ENCODE data around the gene PLBD2. TPM values are rescaled to one million over a fixed set of nuclear protein-coding genes. Genes with fewer than 3 reads are reported as not detected.

PLBD2 gene
- total RNA-seq, 2 donors from 2014 or later: 38.2 to 43.0 TPM

- no peaks in the 10 kb centered on the region for H3K9me3 ChIP-seq
- no peaks in the 10 kb centered on the region for H3K27me3 ChIP-seq
- no peak for TF ChIP-seq CTCF (IDR thresholded peaks at IDR 0.05)
- H3K27ac ChIP-seq: no peak overlapping the region
- H3K4me1 ChIP-seq: no peaks in the 10 kb centered on the region
- no peak overlapping the region for H3K4me3 ChIP-seq
- DNase-seq (ENCODE audit: low spot score): no peak
- H3K36me3 ChIP-seq: peaks cover 49% of the 10 kb centered on the region
Measured at GRCh38 chr12:113373440-113373839, 15.1 kb downstream of the PLBD2 start.

- Histone ChIP-seq H3K4me3 (no peak overlapping the region), H3K36me3 (peaks cover 49% of the 10 kb centered on the region), H3K9me3 (no peaks in the 10 kb centered on the region), H3K27ac (no peak overlapping the region), H3K27me3 (no peaks in the 10 kb centered on the region), H3K4me1 (no peaks in the 10 kb centered on the region)
- no peak for TF ChIP-seq CTCF (IDR thresholded peaks at IDR 0.05)
- DNase-seq (ENCODE audit: low spot score): no peak
Measured at GRCh38 chr12:113373969-113374368, 15.6 kb downstream of the PLBD2 start.

GRCh38 chr12:113374823-113375428, 16.5 kb downstream of the PLBD2 start:
- Histone ChIP-seq H3K4me3 (no peak overlapping the region), H3K36me3 (peaks cover 49% of the 10 kb centered on the region), H3K27ac (no peak overlapping the region), H3K4me1 (no peaks in the 10 kb centered on the region), H3K9me3 (no peaks in the 10 kb centered on the region), H3K27me3 (no peaks in the 10 kb centered on the region)
- DNase-seq (ENCODE audit: low spot score): no peak
- TF ChIP-seq CTCF (IDR thresholded peaks at IDR 0.05): no peak

GRCh38 chr12:113378291-113378690, 19.9 kb downstream of the PLBD2 start:
- H3K36me3 ChIP-seq: peaks cover 54% of the 10 kb centered on the region
- TF ChIP-seq CTCF (IDR thresholded peaks at IDR 0.05): no peak
- DNase-seq (ENCODE audit: low spot score): no peak
- H3K9me3 ChIP-seq: no peaks in the 10 kb centered on the region
- no peak overlapping the region for H3K27ac ChIP-seq
- no peak overlapping the region for H3K4me3 ChIP-seq
- H3K4me1 ChIP-seq: no peaks in the 10 kb centered on the region
- H3K27me3 ChIP-seq: no peaks in the 10 kb centered on the region

- Histone ChIP-seq H3K9me3 (no peaks in the 10 kb centered on the region), H3K4me1 (no peaks in the 10 kb centered on the region), H3K27me3 (no peaks in the 10 kb centered on the region), H3K4me3 (no peak overlapping the region), H3K36me3 (peaks cover 53% of the 10 kb centered on the region), H3K27ac (no peak overlapping the region)
- DNase-seq (ENCODE audit: low spot score): no peak
- no peak for TF ChIP-seq CTCF (IDR thresholded peaks at IDR 0.05)
Measured at GRCh38 chr12:113381220-113381619, 22.8 kb downstream of the PLBD2 start.

GRCh38 chr12:113382206-113382605, 23.8 kb downstream of the PLBD2 start:
- Histone ChIP-seq H3K9me3 (no peaks in the 10 kb centered on the region), H3K27me3 (no peaks in the 10 kb centered on the region), H3K4me3 (no peak overlapping the region), H3K4me1 (no peaks in the 10 kb centered on the region), H3K36me3 (peaks cover 54% of the 10 kb centered on the region), H3K27ac (no peak overlapping the region)
- no peak for TF ChIP-seq CTCF (IDR thresholded peaks at IDR 0.05)
- no peak for DNase-seq (ENCODE audit: low spot score)

Measured in right atrium auricular region (tissue), 2 donors.